Aorta (tissue), 5 donors: ENCODE results near the gene CAVIN2. TPM values are rescaled to one million over a fixed set of nuclear protein-coding genes. Genes with fewer than 3 reads are reported as not detected.

Experiments
- ATAC-seq: fragments of 200-7000 bp; cut with Tn5 transposase; one replicate; pipeline ENCODE4 v1.9.1; 2022; ENCODE audit warnings: moderate library complexity; ENCODE audit not compliant: low FRiP score
- DNase-seq, 2 donors: peaks; one replicate each; pipeline ENCODE4 v3.0.0-alpha.2; 2020
- H3K27ac ChIP-seq, 2 donors: one replicate each; pipeline ENCODE4 v1.5.1; 2013; ENCODE audit warnings: low read length in 2 of 2, mild to moderate bottlenecking in 2 of 2, moderate library complexity in 2 of 2, control low read depth in 1 of 2, inconsistent platforms in 1 of 2, low read depth in 1 of 2
- H3K27me3 ChIP-seq, 2 donors: one replicate each; pipeline ENCODE4 v1.6.1; 2013; ENCODE audit warnings: control low read depth in 1 of 2, low read length in 1 of 2, mild to moderate bottlenecking in 1 of 2, moderate library complexity in 1 of 2; ENCODE audit not compliant: insufficient read depth in 2 of 2, control insufficient read depth in 1 of 2
- H3K36me3 ChIP-seq, 2 donors: one replicate each; pipeline ENCODE4 v1.6.1; 2013; ENCODE audit warnings: control low read depth in 1 of 2, low read length in 1 of 2, mild to moderate bottlenecking in 1 of 2; ENCODE audit not compliant: insufficient read depth in 2 of 2, control insufficient read depth in 1 of 2
- H3K4me1 ChIP-seq, 2 donors: one replicate each; pipeline ENCODE4 v1.6.1; 2013; ENCODE audit warnings: low read length in 2 of 2, control low read depth in 1 of 2, mild to moderate bottlenecking in 1 of 2, moderate library complexity in 1 of 2; ENCODE audit not compliant: insufficient read depth in 2 of 2, control insufficient read depth in 1 of 2
- H3K4me3 ChIP-seq, 2 donors: one replicate each; pipeline ENCODE4 v1.5.1; 2013; ENCODE audit warnings: low read length in 2 of 2, control low read depth in 1 of 2, mild to moderate bottlenecking in 1 of 2
- H3K9me3 ChIP-seq: one replicate; pipeline ENCODE4 v1.6.1; 2013; ENCODE audit warnings: mild to moderate bottlenecking, low read length; ENCODE audit not compliant: control insufficient read depth
- WGBS, 2 donors: extraction: QIAGEN DNeasy Blood & Tissue Kit; methylation state at CpG; one replicate each; pipeline ENCODE4 v1.1.7; 2013; 5-methylcytosine and 5-hydroxymethylcytosine counted together
- intact Hi-C, 2 donors: fragments of 100-400 bp; cut with DNase I; formaldehyde crosslinking; loops; one replicate each; pipeline versions ENCODE4 v1.14.2 to v1.15.0; 2022
- polyA plus RNA-seq, 2 donors: library from polyadenylated mRNA; stranded (reverse); fragments of 200-250 nt; gene quantifications; one replicate each; pipeline ENCODE4 v1.2.3, GENCODE V29; 2013
- total RNA-seq, 2 donors: library from RNA; stranded (reverse); fragmentation: NEBNext Ultra II Directional; extraction: Animal tissue kit (Norgen Biotek cat#: 25700); gene quantifications; one replicate each; pipeline ENCODE4 v1.2.1, GENCODE V29; 2021
- donor health status: healthy with polysubstance abuse.
- donor health status: Bipolar disorder and iron deficiency.
- donor health status: DM: no; HTN: no; CAD: no.
- donor health status: DM: no; HTN: no; CAD: no.
- donor health status: DM: yes; HTN: yes; CAD: no.

The CAVIN2 gene
- total and polyA plus RNA-seq, 4 donors, result 3.0 to 37.8 (median 14.5) TPM

DNA sequence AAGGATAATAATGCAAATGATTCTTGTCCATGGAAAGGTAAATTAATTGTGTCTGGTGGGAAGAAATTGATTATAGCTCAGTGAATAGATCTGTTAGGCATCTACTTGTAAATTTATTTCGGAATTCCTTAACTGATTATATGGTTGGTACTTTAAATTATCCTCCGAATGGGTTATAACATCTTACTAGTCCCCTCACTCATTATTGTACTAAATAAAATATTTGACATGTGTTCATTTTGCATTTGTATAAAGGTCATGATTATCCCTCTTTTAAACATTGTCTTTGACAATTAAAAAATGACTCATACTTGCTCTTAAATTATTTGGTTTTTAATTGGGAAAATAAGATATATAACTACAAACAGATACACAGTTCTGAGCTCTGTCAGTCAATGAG lies 47.4 kb downstream of the CAVIN2 start:
- no peak for ATAC-seq
- Histone ChIP-seq H3K4me1 (no peaks in the 10 kb centered on the region), H3K27me3 (no peaks in the 10 kb centered on the region), H3K9me3 (no peaks in the 10 kb centered on the region), H3K4me3 (no peak overlapping the region), H3K36me3 (no peaks in the 10 kb centered on the region), H3K27ac (no peak overlapping the region)
- DNase-seq, result no peak
- WGBS, 2 donors, result 94 to 98% methylated on average over 2 of the region's 2 CpGs
- intact Hi-C loops, result loop anchor here in 1 of 2 donors (10.0 kb wide), 1 partner anchor 235 kb away; no protein-coding TSS in a partner anchor

GRCh38 chr2:191797942-191798876 lies 48.7 kb downstream of the CAVIN2 start:
- ATAC-seq (no peak), DNase-seq (no peak)
- Histone ChIP-seq H3K4me1 (no peaks in the 10 kb centered on the region), H3K27me3 (no peaks in the 10 kb centered on the region), H3K4me3 (no peak overlapping the region), H3K9me3 (peaks cover 2% of the 10 kb centered on the region), H3K27ac (no peak overlapping the region), H3K36me3 (no peaks in the 10 kb centered on the region)
- intact Hi-C loops, result loop anchor here in 1 of 2 donors (10.0 kb wide), 1 partner anchor 233 kb away; no protein-coding TSS in a partner anchor
- WGBS, 2 donors, result 56 to 66% methylated on average over 2 of the region's 2 CpGs

- no peak for ATAC-seq
- DNase-seq, result no peak
- no peaks in the 10 kb centered on the region for H3K4me1 ChIP-seq
- H3K9me3 ChIP-seq, result peaks cover 2% of the 10 kb centered on the region
- intact Hi-C loops, result loop anchor here in 1 of 2 donors (10.0 kb wide), 1 partner anchor 233 kb away; no protein-coding TSS in a partner anchor
- no peak overlapping the region for H3K27ac ChIP-seq
- no peaks in the 10 kb centered on the region for H3K27me3 ChIP-seq
- H3K36me3 ChIP-seq, result no peaks in the 10 kb centered on the region
- 74 to 77% methylated on average over 4 of the region's 4 CpGs for WGBS, 2 donors
- H3K4me3 ChIP-seq, result no peak overlapping the region
Measured at GRCh38 chr2:191797500-191797899, 49.4 kb downstream of the CAVIN2 start.

GRCh38 chr2:191795715-191796114 lies 51.2 kb downstream of the CAVIN2 start:
- ATAC-seq, result no peak
- no peaks in the 10 kb centered on the region for H3K4me1 ChIP-seq
- no peak overlapping the region for H3K27ac ChIP-seq
- H3K4me3 ChIP-seq, result no peak overlapping the region
- intact Hi-C loops, result loop anchor here in 1 of 2 donors (10.0 kb wide), 1 partner anchor 231 kb away; no protein-coding TSS in a partner anchor
- no peak for DNase-seq
- no peaks in the 10 kb centered on the region for H3K27me3 ChIP-seq
- peaks cover 2% of the 10 kb centered on the region for H3K9me3 ChIP-seq
- 67 to 71% methylated on average over 2 of the region's 2 CpGs for WGBS, 2 donors
- H3K36me3 ChIP-seq, result no peaks in the 10 kb centered on the region

DNA sequence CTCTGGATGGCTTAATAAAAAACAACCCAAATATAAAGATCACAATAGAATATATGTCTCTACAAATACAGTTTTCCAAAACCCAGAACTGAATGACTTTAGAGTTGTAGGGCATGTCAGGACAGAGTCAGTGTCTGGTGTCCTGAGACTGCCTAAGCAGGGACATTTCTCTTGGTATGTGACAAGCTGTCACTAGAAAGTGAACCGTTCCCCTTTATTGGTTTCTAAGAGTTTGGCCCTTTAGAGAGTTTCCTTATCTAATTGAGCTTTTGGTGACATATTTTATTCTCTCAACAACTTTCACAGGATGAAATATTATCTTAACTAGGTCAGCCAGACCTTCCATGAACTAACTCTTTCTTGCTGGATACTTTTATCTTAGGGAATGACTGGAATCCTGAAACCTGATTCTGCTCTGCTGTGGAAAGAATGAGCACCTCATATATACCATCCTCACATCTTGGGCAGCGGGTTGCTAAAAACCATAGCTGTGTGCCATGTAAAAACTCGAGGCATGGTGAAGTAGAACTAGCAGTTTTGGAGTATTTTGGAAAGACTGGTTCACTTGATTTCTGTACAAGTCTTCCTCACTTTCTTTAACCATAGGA lies 54.8 kb downstream of the CAVIN2 start:
- DNase-seq, result no peak
- intact Hi-C loops, result loop anchor here in 1 of 2 donors (10.0 kb wide), 1 partner anchor 227 kb away; no protein-coding TSS in a partner anchor
- no peak for ATAC-seq

GRCh38 chr2:191790737-191791136 lies 56.2 kb downstream of the CAVIN2 start:
- ATAC-seq (no peak), DNase-seq (no peak)
- Histone ChIP-seq H3K4me3 (no peak overlapping the region), H3K9me3 (peaks cover 2% of the 10 kb centered on the region), H3K27me3 (no peaks in the 10 kb centered on the region), H3K27ac (no peak overlapping the region), H3K36me3 (no peaks in the 10 kb centered on the region), H3K4me1 (no peaks in the 10 kb centered on the region)
- intact Hi-C loops, result loop anchor here in 1 of 2 donors (10.0 kb wide), 1 partner anchor 226 kb away; no protein-coding TSS in a partner anchor
- WGBS, 2 donors, result 52 to 94% methylated on average over 1 of the region's 1 CpG

More for the DNA sequence above, 54.8 kb downstream of the CAVIN2 start:
- H3K27ac ChIP-seq, result no peak overlapping the region
- H3K36me3 ChIP-seq, result no peaks in the 10 kb centered on the region
- H3K27me3 ChIP-seq, result no peaks in the 10 kb centered on the region
- 28 to 45% methylated on average over 3 of the region's 3 CpGs for WGBS, 2 donors
- H3K4me1 ChIP-seq, result no peaks in the 10 kb centered on the region
- H3K9me3 ChIP-seq, result peaks cover 2% of the 10 kb centered on the region
- no peak overlapping the region for H3K4me3 ChIP-seq

- intact Hi-C loops, result loop anchor here in 1 of 2 donors (10.0 kb wide), 1 partner anchor 225 kb away; no protein-coding TSS in a partner anchor
Measured at GRCh38 chr2:191789796-191790195, 57.1 kb downstream of the CAVIN2 start.

GRCh38 chr2:191786694-191787093 lies 60.2 kb downstream of the CAVIN2 start:
- Histone ChIP-seq H3K9me3 (no peaks in the 10 kb centered on the region), H3K27ac (no peak overlapping the region), H3K4me1 (no peaks in the 10 kb centered on the region), H3K36me3 (no peaks in the 10 kb centered on the region), H3K4me3 (no peak overlapping the region), H3K27me3 (no peaks in the 10 kb centered on the region)
- 7 to 10% methylated on average over 1 of the region's 1 CpG for WGBS, 2 donors
- DNase-seq, result no peak
- no peak for ATAC-seq
- intact Hi-C loops, result no loop called here

More at GRCh38 chr2:191789796-191790195, 57.1 kb downstream of the CAVIN2 start:
- H3K4me1 ChIP-seq, result no peaks in the 10 kb centered on the region
- H3K36me3 ChIP-seq, result no peaks in the 10 kb centered on the region
- ATAC-seq (no peak), DNase-seq (no peak)
- 38 to 42% methylated on average over 4 of the region's 4 CpGs for WGBS, 2 donors
- H3K27me3 ChIP-seq, result no peaks in the 10 kb centered on the region
- H3K27ac ChIP-seq, result no peak overlapping the region
- H3K4me3 ChIP-seq, result no peak overlapping the region
- H3K9me3 ChIP-seq, result peaks cover 2% of the 10 kb centered on the region
